MM.1S (cell line): ENCODE results near the gene UGT2A3.

Experiments
- DNase-seq: peaks from one replicate; pipeline ENCODE4 v3.0.0-alpha.2; 2015
- H2AFZ ChIP-seq: fragments of 300-600 bp; sonication (generic); 2 replicates; pipeline ENCODE4 v1.6.0; 2016; ENCODE audit warnings: antibody characterized with exemption, low read length
- H3F3A ChIP-seq: fragments of 300-600 bp; sonication (generic); 2 replicates; pipeline ENCODE4 v1.6.1; 2016; ENCODE audit warnings: mild to moderate bottlenecking, antibody characterized with exemption, low read length, moderate library complexity, mixed read lengths; ENCODE audit not compliant: insufficient read depth
- H3K27ac ChIP-seq: fragments of 300-600 bp; sonication (generic); 2 replicates; pipeline ENCODE4 v1.5.1; 2016; ENCODE audit warnings: mild to moderate bottlenecking, low read length
- H3K27me3 ChIP-seq: fragments of 300-600 bp; sonication (generic); replicated peaks from 2 replicates; pipeline ENCODE4 v1.6.0; 2016; ENCODE audit warnings: low read length; ENCODE audit not compliant: insufficient read depth
- H3K36me3 ChIP-seq: fragments of 300-600 bp; sonication (generic); replicated peaks from 2 replicates; pipeline ENCODE4 v1.6.1; 2016; ENCODE audit warnings: mild to moderate bottlenecking, low read length, mixed read lengths; ENCODE audit not compliant: insufficient read depth
- H3K4me1 ChIP-seq: fragments of 300-600 bp; sonication (generic); 2 replicates; pipeline ENCODE4 v1.6.1; 2016; ENCODE audit warnings: low read length, mixed read lengths
- H3K4me2 ChIP-seq: fragments of 300-600 bp; sonication (generic); 2 replicates; pipeline ENCODE4 v1.6.0; 2016; ENCODE audit warnings: low read depth, low read length
- H3K4me3 ChIP-seq: fragments of 300-600 bp; sonication (generic); 2 replicates; pipeline ENCODE4 v1.5.1; 2016; ENCODE audit warnings: low read length, mixed read lengths
- H3K79me2 ChIP-seq: fragments of 300-600 bp; sonication (generic); 2 replicates; pipeline ENCODE4 v1.6.1; 2016; ENCODE audit warnings: mixed run types, low read length, mixed read lengths
- H3K9ac ChIP-seq: fragments of 300-600 bp; sonication (generic); 2 replicates; pipeline ENCODE4 v1.6.1; 2016; ENCODE audit warnings: low read length, mixed read lengths
- H3K9me2 ChIP-seq: fragments of 300-600 bp; sonication (generic); replicated peaks from 2 replicates; pipeline ENCODE4 v1.6.1; 2016; ENCODE audit warnings: mild to moderate bottlenecking, low read length, mixed read lengths; ENCODE audit not compliant: insufficient read depth
- H3K9me3 ChIP-seq: fragments of 300-600 bp; sonication (generic); replicated peaks from 2 replicates; pipeline ENCODE4 v1.6.1; 2016; ENCODE audit warnings: mild to moderate bottlenecking, low read length, mixed read lengths; ENCODE audit not compliant: insufficient read depth
- H4K20me1 ChIP-seq: fragments of 300-600 bp; sonication (generic); 2 replicates; pipeline ENCODE4 v1.6.1; 2016; ENCODE audit warnings: mild to moderate bottlenecking, low read length, moderate library complexity, mixed read lengths; ENCODE audit not compliant: insufficient read depth
- EZH2 ChIP-seq: fragments of 300-600 bp; sonication (generic); optimal IDR thresholded peaks from 2 replicates; pipeline ENCODE3; 2017; ENCODE audit warnings: low read depth, mild to moderate bottlenecking, antibody characterized with exemption, low read length, mixed read lengths
- EZH2phosphoT487 ChIP-seq: fragments of 300-600 bp; sonication (generic); IDR thresholded peaks from 2 replicates; pipeline ENCODE4 v1.6.1; 2018; ENCODE audit warnings: antibody characterized with exemption, low read length
- TF ChIP-seq, protein P1 (sequence below): fragments of 300-600 bp; sonication (generic); IDR thresholded peaks from 2 replicates; pipeline ENCODE4 v1.5.1; 2016; ENCODE audit warnings: antibody characterized with exemption, low read length, mixed read lengths

Gene UGT2A3

DNA sequence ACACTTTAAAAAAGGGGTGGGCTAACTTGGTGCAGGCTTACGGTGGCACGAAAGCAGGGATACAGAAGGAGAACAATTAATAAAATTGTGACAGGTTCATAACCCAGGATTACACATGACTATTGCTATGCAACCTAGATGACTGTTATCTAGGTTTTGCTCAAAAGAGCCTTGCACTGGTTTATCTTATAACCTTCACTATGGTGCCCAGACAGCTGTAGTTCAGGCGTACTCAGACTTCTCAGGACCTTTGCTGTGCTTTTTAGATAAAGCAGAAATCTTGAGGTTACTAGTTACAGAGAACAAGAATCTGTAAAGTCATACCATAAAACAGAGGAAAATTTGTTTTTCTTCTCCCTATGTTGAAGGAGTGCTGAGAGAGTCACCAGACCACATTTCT is 44.4 kb downstream of the UGT2A3 start:
- no peak overlapping the region for H3K9ac ChIP-seq
- H3K79me2 ChIP-seq: no peaks in the 10 kb centered on the region
- no peaks in the 10 kb centered on the region for H3K4me1 ChIP-seq
- H3K9me2 ChIP-seq: no peaks in the 10 kb centered on the region
- 0 out of 2 replicates have a peak, but pooled peaks cover 6% of the 10 kb centered on the region for H4K20me1 ChIP-seq
- peaks cover 51% of the 10 kb centered on the region for H3K27me3 ChIP-seq
- no peaks in the 10 kb centered on the region for H3K9me3 ChIP-seq
- no peak overlapping the region for H3K4me3 ChIP-seq
- no peak overlapping the region for H2AFZ ChIP-seq
- TF ChIP-seq EZH2 (no peak), EZH2phosphoT487 (no peak)
- TF ChIP-seq, protein P1, sequence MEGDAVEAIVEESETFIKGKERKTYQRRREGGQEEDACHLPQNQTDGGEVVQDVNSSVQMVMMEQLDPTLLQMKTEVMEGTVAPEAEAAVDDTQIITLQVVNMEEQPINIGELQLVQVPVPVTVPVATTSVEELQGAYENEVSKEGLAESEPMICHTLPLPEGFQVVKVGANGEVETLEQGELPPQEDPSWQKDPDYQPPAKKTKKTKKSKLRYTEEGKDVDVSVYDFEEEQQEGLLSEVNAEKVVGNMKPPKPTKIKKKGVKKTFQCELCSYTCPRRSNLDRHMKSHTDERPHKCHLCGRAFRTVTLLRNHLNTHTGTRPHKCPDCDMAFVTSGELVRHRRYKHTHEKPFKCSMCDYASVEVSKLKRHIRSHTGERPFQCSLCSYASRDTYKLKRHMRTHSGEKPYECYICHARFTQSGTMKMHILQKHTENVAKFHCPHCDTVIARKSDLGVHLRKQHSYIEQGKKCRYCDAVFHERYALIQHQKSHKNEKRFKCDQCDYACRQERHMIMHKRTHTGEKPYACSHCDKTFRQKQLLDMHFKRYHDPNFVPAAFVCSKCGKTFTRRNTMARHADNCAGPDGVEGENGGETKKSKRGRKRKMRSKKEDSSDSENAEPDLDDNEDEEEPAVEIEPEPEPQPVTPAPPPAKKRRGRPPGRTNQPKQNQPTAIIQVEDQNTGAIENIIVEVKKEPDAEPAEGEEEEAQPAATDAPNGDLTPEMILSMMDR: no peak
- no peaks in the 10 kb centered on the region for H3F3A ChIP-seq
- no peak overlapping the region for H3K4me2 ChIP-seq
- H3K36me3 ChIP-seq: no peaks in the 10 kb centered on the region
- H3K27ac ChIP-seq: no peak overlapping the region
- DNase-seq: no peak

DNA sequence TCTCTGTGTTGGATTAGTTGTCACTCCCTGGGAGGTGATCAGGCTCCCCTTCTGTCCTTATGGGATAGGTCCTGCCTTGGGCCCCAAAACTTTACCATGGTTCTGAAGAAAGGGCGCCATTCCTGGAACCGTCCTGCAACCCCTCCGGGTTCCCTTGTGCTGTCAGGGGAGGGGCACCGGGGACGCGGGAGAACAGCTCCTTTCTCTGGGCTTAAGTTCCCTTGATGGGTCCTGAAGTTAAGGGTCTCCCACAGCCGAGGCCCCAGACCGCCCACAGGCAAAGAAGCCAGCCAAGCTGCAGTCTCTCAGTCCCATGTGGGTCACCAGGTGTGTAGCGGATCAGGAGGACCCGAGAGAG is 44.8 kb downstream of the UGT2A3 start:
- H3K9ac ChIP-seq: no peak overlapping the region
- H3K4me1 ChIP-seq: no peaks in the 10 kb centered on the region
- DNase-seq: no peak
- H3K9me2 ChIP-seq: no peaks in the 10 kb centered on the region
- no peaks in the 10 kb centered on the region for H3K9me3 ChIP-seq
- peaks cover 53% of the 10 kb centered on the region for H3K27me3 ChIP-seq
- no peak for TF ChIP-seq EZH2
- TF ChIP-seq, protein P1: no peak
- TF ChIP-seq EZH2phosphoT487: no peak
- no peak overlapping the region for H3K27ac ChIP-seq
- 0 out of 2 replicates have a peak, but pooled peaks cover 6% of the 10 kb centered on the region for H4K20me1 ChIP-seq
- H3K4me3 ChIP-seq: no peak overlapping the region
- H3F3A ChIP-seq: no peaks in the 10 kb centered on the region
- H3K4me2 ChIP-seq: no peak overlapping the region
- no peaks in the 10 kb centered on the region for H3K36me3 ChIP-seq
- no peak overlapping the region for H2AFZ ChIP-seq
- no peaks in the 10 kb centered on the region for H3K79me2 ChIP-seq

DNA sequence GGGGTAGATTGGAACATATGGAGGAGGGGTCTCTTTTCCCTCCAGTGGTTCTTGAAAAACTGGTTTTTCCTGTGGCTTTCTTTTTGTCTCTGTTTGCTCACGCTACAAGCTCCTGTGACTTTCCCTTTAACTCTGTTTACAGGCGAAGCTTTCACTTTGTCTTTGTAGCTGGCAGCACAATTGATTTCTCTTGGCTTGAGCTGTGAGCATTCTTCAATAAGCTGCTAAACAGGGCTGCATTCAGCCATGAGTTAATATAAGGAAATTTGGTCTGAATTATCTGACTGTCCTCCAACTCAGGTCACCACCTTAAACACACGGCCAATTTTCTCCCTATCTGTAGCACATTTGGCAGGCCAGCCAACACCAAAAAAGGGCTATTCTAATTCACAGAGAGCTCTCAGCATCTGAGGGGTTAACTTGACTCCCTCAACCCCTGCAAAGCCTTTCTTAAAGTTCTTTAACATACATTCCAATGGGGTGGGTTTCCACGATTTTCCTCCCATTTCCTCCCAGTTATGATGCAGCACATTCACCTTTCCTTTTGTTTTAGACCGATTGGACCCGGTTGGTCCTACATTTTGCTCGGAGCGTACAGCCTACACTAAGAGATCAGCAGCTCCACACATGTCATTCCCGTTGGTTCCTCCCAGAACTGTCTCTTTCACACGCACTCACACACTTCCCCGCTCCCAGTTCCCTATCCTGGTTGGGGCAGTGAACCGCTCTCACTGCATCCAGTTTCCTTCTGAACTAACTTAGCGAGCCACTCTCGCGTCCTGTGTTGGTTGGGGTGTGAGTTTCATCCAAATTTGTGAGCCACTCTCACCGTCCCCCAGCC is 45.4 kb downstream of the UGT2A3 start:
- Histone ChIP-seq H2AFZ (no peak overlapping the region), H3K9me3 (no peaks in the 10 kb centered on the region), H3K4me1 (no peaks in the 10 kb centered on the region), H3K36me3 (no peaks in the 10 kb centered on the region), H3F3A (no peaks in the 10 kb centered on the region), H3K4me2 (no peak overlapping the region), H3K27me3 (peaks cover 53% of the 10 kb centered on the region), H3K79me2 (no peaks in the 10 kb centered on the region), H4K20me1 (0 out of 2 replicates have a peak, but pooled peaks cover 6% of the 10 kb centered on the region), H3K9ac (no peak overlapping the region), H3K9me2 (no peaks in the 10 kb centered on the region), H3K4me3 (no peak overlapping the region), H3K27ac (no peak overlapping the region)
- TF ChIP-seq, protein P1: no peak
- TF ChIP-seq EZH2phosphoT487 (no peak), EZH2 (no peak)
- no peak for DNase-seq
